Vagina (tissue), 2 donors: ENCODE data around the gene STIM1.

Source experiments
- CTCF ChIP-seq, 3 experiments: fragments of 450-650 bp in 2 of 3; fragments of 200-600 bp in 1 of 3; sonication (generic) in 1 of 3; IDR thresholded peaks; one replicate each; pipeline ENCODE4 v1.5.1; 2017 to 2019; ENCODE audit warnings: antibody characterized with exemption in 3 of 3, mild to moderate bottlenecking in 2 of 3, moderate library complexity in 2 of 3
- POLR2A ChIP-seq, 2 donors: fragments of 450-650 bp; IDR thresholded peaks; one replicate each; pipeline ENCODE4 v1.6.1; 2017; ENCODE audit warnings: antibody characterized with exemption in 2 of 2, mild to moderate bottlenecking in 2 of 2, moderate library complexity in 2 of 2

- no peak for TF ChIP-seq POLR2A (IDR thresholded peaks at IDR 0.05)
- no peak for TF ChIP-seq CTCF (IDR thresholded peaks at IDR 0.05)
Measured at GRCh38 chr11:3877364-3878257, 22.1 kb downstream of the STIM1 start.
